GM19035 (cell line): ENCODE results near the gene VMP1.
"Not testable (repeated sequence)": the region's sequence is repeated elsewhere in the genome, so short reads cannot be mapped to it uniquely, and the experiment has no call there.

Experiments
- ATAC-seq: cut with Tn5 transposase; IDR thresholded peaks from one replicate; pipeline ENCODE4 v1.9.1; 2021; ENCODE audit not compliant: unreplicated experiment

The VMP1 gene

DNA sequence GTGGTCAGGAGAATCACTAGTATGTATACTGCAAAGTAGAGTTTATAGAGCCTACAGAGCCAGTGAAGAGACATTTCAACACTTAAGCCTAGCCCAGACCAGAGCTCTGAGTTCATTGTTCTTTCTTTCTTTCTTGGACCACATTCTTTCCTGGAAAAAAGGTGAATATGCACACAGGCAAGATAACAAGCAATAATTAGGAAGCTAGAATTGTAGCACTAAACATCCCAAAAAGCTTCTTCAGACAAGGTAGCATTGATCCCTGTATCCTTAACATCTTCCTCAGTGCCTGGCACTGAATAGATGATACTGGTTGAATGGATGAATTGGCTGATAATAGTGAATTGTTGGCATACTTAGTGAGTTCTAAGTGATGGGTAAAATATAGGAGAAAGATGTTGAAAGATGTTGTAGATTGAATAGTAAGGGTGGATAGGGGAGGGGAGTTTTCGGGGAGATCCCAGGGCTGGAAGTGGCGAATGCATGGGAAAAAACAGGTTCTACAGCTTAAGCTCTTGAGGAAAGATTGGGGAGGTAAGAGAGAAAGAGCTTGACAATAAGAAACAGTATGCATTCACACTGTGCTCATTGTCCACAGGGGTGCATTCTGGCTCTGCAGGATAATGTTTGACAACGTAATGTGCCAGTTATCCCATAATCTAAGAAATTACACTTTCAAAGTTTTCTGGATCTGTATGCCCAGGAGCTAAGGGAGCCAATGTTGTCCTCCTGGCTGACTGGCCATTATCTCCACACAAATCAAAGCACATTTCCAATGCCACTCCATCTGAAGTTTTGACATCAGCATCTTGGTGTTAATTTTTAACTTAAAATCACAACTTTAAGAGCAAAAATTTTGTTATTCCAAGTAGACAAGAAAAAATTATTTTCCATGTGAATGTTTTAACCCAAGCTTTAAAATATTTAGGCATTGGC lies 149.7 kb downstream of the VMP1 start:
- no peak for ATAC-seq

DNA sequence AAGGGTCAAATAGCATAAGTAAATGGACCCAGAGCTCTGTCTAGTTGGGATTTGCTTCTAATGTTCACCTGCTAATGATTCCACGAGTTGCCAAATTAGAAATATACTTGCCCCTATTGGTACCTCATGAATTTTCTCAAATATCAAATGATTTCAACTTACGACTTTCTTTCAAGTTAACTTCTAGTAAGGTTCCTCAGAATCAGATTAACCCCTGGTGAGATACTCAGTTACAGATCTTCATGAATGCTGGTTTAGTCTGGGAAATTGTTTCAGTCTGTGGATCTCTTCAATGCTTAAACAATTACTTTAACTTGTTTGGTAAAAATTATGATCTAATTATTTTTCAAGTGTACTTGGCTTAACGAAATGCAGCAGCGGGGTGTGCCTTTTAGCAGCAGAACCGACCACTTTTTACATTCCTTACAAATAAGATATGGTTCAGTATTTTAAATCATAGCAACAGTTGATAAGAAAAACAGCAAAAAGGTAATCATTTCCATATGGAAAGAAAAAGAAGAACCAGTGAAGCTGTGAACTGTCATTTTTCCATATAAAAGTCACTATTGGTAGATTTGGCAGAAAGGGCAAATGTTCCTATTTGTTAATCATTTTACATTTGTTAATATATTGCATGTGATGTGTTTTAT lies 150.8 kb downstream of the VMP1 start:
- no peak for ATAC-seq

DNA sequence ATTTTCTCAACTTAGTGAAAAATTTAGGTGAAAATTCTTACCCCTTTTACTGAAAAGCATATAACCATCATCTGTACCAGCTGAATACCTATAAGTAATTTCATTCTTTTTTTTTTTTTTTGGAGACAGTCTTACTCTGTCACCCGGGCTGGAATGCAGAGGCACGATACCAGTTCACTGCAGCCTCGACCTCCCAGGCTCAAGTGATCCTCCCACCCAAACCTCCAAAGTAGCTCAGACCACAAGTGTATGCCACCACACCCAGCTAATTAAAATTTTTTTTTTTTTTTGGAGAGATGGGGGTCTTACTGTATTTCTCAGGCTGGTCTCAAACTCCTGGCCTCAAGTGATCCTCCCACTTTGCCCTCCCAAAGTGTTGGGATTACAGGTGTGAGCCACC lies 151.5 kb downstream of the VMP1 start:
- no peak for ATAC-seq

DNA sequence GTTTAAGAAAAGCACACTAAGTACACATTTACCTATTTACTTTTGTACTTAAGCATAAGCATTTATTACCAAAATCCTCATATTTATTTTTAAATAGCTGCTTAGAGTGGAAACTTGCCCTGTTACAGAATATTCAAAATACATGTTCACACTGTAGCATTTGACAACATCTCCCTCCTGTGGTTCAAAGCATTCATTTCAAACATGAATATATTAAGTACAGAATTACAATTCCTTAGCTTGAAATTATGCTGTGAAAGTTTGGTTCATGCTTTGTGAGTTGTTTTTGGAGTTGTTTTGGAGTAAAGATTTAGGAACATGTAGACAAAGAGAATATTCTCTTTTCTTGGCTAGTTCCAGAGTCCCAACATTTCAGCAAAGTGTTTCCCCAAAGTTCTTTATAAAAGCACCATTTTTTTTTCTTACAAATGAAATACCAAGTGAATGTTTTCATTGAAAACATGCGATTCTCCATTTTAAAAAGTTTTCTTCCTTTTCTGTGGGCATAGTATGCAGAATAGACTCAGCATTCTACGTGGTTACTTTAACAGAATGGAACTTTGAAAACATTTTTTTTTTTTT lies 152.1 kb downstream of the VMP1 start:
- ATAC-seq: no peak

DNA sequence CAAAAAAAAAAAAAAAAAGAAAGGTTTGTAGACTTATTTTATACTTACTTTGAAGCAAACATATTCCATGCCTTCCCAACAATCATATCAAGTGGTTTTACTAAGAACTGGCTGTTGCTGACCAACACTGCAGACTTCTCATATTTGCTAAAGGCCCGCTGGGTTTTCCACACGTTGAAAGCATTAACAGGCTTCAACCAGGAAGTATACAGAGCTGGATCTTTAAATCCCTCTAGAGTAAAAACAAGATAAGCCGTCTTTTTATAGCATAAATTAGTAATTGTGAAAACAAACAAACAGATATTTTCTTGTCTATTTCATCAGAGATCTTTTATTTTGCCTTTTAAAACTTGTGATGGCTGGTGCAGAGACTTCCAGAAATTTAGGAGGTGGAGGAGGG lies 156.2 kb downstream of the VMP1 start:
- ATAC-seq: no peak

DNA sequence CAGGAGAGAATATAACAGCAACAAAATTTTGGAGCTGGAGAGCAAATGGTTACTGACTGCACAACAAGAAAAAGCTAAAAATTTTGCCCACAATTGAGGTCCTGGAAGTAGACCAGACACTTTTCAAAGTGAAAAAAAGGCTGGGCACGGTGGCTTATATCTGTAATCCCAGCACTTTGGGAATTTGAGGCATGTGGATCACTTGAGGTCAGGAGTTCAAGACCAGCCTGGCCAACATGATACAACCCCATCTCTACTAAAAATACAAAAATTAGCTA lies 162.4 kb downstream of the VMP1 start:
- no peak for ATAC-seq

DNA sequence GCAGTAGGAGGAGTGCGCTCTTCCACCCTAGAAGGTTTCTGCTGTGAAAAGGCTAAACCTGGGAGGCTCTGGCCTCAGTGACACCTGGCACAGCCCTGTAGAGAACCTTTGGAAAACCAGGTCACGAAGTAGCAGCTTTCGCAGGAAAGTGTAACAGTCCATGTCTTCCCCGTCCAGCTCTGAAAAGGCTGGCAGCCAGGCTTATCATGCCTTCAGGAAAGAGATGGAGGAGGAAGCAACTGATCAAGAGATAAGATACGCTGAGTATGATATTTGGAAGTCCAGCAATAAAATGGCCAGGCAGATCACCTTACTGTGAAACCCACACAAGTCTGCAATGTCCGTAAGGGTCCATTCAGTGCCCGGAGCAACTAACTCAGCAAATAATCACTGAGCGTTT lies 163.0 kb downstream of the VMP1 start:
- ATAC-seq: no peak

DNA sequence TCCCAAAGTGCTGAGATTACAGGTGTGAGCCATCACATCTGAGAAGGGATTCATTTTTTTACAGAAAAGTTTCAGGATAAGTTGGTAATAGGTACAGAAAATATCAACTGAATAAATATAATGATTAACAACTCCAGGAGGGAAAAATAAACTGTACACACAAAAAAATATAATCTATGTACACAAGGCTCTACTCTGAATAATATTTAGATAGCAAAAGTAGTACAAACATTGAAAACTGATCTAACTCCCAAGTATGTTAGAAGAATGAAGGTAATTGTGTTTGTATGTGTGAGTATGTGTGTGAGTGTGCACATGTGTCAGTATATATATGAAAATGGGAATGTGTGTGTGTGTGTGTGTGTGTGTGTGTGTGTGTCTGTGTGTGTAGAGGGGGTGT lies 164.9 kb downstream of the VMP1 start:
- ATAC-seq: no peak

DNA sequence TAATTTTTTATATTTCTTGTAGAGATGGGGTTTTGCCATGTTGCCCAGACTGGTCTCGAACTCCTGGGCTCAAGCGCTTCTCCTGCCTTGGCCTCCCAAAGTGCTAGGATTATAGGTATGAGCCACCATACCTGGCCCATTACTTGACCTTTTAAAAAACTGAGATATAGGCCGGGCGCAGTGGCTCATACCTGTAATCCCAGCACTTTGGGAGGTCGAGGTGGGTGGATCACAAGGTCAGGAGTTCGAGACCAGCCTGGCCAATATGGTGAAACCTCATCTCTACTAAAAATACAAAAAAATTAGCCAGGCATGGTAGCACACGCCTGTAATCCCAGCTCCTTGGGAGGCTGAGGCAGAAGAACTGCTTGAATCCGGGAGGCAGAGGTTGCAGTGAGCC lies 166.0 kb downstream of the VMP1 start:
- ATAC-seq: not testable (repeated sequence)

DNA sequence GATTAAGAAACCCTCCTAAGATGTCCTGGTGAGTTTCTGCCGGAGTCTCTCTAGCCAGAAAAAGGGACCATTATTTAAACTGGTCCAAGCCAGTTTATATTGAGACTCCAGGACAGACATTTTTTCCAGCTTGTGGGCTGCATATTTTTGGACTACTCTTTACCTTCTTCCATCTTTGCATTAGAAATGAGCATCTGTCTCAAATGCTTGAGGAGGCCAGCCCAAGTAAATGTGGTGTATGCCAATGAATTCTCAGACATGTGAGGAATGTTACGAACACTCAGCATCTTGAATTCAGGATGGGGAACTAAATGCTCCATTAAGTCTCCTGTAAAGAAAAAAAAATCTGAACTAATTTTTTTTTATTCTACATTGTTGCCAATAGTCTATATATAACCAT lies 166.9 kb downstream of the VMP1 start:
- no peak for ATAC-seq

DNA sequence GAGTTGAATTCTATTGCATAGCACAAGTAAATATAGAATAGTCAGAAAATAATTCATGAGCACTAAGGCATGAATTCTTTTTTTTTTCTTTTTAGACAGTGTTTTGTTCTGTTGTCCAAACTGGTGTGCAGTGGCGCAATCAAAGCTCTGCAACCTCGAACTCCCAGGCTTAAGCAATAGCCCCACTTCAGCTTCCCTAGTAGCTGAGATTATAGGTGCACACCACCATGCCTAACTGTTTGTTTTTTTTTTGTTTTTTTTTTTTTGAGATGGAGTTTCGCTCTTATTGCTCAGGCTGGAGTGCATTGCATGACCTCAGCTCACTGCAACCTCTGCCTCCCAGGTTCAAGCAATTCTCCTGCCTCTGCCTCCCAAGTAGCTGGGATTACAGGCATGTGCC lies 168.7 kb downstream of the VMP1 start:
- ATAC-seq: no peak

DNA sequence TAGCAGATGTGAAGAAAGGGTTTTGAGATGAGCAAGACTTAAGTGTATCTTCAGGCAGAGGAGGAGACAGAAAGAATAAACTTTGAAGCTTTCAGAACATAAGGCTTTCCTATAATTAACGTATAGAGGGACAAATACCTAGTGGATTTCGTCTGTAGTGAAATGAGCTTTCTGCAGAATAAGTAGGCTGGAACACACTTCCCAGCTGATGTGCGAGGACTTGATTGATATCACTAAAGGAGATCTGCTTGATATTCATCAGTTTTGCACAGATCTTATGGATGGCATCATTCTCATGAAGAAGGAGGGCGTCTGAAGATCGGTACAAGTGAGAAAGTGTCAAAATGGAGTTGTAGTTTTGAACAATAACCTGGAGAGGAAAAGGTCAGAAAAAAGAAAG lies 170.5 kb downstream of the VMP1 start:
- ATAC-seq: no peak

DNA sequence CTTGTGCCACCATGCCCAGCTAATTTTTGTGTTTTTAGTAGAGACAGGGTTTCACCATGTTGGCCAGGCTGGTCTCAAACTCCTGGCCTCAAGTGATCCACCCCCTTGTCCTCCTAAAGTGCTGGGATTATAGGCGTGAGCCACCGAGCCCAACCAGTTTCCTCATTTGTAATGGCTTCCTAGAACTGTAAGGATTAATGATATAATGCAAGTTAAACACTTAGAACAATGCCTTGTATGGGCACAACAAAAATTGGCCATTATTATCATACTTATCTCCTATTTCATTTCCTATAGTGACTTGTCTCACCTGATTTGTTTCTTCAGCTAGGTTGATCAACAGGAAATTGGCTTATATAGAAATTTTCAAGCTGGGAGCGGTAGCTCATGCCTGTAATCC lies 171.2 kb downstream of the VMP1 start:
- ATAC-seq: no peak

DNA sequence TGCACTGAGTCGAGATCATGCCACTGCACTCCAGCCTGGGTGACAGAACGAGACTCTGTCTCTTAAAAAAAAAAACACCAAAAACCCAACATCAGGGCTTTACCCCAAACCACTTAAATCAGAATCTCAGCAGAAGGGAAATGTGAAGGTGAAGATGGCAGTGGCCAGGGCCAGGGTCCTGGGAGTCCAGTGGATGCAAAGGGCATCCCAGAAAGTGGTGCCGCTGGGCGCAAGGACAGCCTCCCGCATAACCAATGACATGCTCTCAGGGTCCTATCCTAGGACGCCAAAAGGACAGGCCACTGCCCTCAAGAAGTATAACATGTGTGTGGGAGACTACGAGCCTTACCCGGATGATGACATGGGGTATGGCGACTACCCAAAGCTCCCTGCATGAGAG lies 177.4 kb downstream of the VMP1 start:
- ATAC-seq: no peak

DNA sequence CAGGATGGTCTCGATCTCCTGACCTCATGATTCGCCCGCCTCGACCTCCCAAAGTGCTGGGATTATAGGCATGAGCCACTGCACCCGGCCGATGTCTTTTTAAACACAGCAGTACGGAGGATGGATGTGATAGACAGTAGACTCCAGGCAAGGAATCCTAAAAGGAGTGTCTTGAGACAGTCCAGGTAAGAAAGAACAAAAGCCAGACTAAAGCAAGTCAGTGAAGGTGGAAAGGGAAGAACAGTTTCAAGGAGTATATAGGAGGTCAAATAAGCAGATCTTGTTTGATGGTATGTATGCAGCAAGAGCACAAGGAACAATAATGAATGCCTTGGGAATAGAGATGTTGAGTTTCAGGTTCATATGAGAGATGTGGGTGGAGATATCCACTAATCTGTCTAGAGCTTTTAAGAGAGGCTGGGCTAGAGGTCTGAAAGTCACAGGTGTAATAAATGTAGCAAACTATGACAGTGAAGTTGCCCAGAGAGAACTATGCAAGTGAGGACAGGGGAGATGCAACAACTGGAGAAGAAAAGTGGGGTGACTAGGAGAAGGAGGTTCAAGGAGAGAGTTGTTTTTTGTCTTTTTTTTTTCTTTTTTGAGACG lies 180.8 kb downstream of the VMP1 start:
- no peak for ATAC-seq

DNA sequence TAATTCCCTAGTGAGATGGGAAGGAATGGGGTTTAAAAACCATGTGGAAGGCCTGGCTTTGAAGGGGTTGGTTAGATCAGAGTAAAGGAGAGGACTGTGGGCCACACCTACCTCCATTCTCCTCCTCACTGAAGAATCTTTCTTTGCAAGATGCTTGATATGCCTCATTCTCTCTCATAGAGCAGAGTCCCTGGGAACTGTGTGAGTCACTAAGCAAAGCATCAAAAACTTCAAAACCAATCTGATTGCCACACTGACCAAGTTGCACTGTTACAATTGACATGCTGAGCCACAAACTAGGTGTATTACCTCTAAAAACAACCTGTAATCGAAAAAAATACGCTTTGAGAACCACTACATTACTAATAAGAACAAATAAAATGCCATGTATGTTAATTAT lies 183.3 kb downstream of the VMP1 start:
- ATAC-seq: no peak
